IMR-90 (cell line): ENCODE measurements around the gene RGS12. TPM values are rescaled to one million over a fixed set of nuclear protein-coding genes. Genes with fewer than 3 reads are reported as not detected.

ENCODE experiments used
- ATAC-seq: fragments of 200-7000 bp; cut with Tn5 transposase; 2 replicates; pipeline ENCODE4 v1.9.1; 2020; ENCODE audit warnings: low read depth, mild to moderate bottlenecking, moderate library complexity
- BruUV-seq: library from RNA; stranded (reverse); fragments of 400-500 nt; replicated peaks from 2 replicates; lab custom pipeline; 2021; lab: Mats Ljungman, UMichigan
- CTCF ChIA-PET: fragments of 300-600 bp; formaldehyde crosslinking; extraction: SDS; loops from one replicate; lab custom pipeline; 2021; ENCODE audit warnings: antibody characterized with exemption; lab: Yijun Ruan, JAX
- POLR2A ChIA-PET: fragments of 300-600 bp; sonication (Branson Sonifier 250); formaldehyde crosslinking; loops from one replicate; lab custom pipeline; 2022; ENCODE audit warnings: antibody characterized with exemption; ENCODE audit not compliant: unreplicated experiment; lab: Charles Lee
- DNase-seq: peaks from one replicate; pipeline ENCODE4 v3.0.0; 2013
- H2AFZ ChIP-seq: replicated peaks from 2 replicates; pipeline ENCODE3; 2013; ENCODE audit warnings: low read length, mild to moderate bottlenecking; ENCODE audit not compliant: poor library complexity
- H2AK5ac ChIP-seq: 2 replicates; pipeline ENCODE4 v1.6.1; 2013; ENCODE audit warnings: low read depth, low read length, inconsistent platforms
- H2AK9ac ChIP-seq: replicated peaks from 2 replicates; pipeline ENCODE3; 2013; ENCODE audit warnings: mild to moderate bottlenecking, low read depth, low read length, moderate library complexity; ENCODE audit not compliant: poor library complexity
- H2BK120ac ChIP-seq: 2 replicates; pipeline ENCODE4 v1.6.1; 2013; ENCODE audit warnings: low read depth, low read length, inconsistent platforms
- H2BK15ac ChIP-seq: 3 replicates; pipeline ENCODE4 v1.6.1; 2013; ENCODE audit warnings: low read depth, low read length, inconsistent platforms
- H2BK20ac ChIP-seq: 2 replicates; pipeline ENCODE4 v1.6.1; 2013; ENCODE audit warnings: low read depth, mild to moderate bottlenecking, inconsistent platforms, low read length, moderate library complexity
- H2BK5ac ChIP-seq: 2 replicates; pipeline ENCODE4 v1.6.1; 2013; ENCODE audit warnings: mild to moderate bottlenecking, low read depth, low read length, inconsistent platforms; ENCODE audit not compliant: poor library complexity, severe bottlenecking
- H3K14ac ChIP-seq: replicated peaks from 2 replicates; pipeline ENCODE4 v1.6.1; 2013; ENCODE audit warnings: low read depth, low read length, inconsistent platforms
- H3K18ac ChIP-seq: 2 replicates; pipeline ENCODE4 v1.6.1; 2013; ENCODE audit warnings: low read depth, low read length, control low read depth
- H3K23ac ChIP-seq: 2 replicates; pipeline ENCODE4 v1.6.1; 2013; ENCODE audit warnings: low read depth, low read length, inconsistent platforms
- H3K27ac ChIP-seq: 2 replicates; pipeline ENCODE4 v1.5.1; 2013; ENCODE audit warnings: mild to moderate bottlenecking, control low read depth, low read length; ENCODE audit not compliant: insufficient read depth
- H3K27me3 ChIP-seq: 2 replicates; pipeline ENCODE4 v1.6.1; 2013; ENCODE audit warnings: low read length; ENCODE audit not compliant: control insufficient read depth, insufficient read depth
- H3K36me3 ChIP-seq: 2 replicates; pipeline ENCODE4 v1.6.1; 2013; ENCODE audit warnings: low read length, mixed read lengths; ENCODE audit not compliant: control insufficient read depth, insufficient read depth
- H3K4ac ChIP-seq: 2 replicates; pipeline ENCODE4 v1.6.1; 2013; ENCODE audit warnings: low read depth, low read length, inconsistent platforms
- H3K4me1 ChIP-seq: 2 replicates; pipeline ENCODE4 v1.6.1; 2013; ENCODE audit warnings: low read length, mixed read lengths; ENCODE audit not compliant: control insufficient read depth, insufficient read depth
- H3K4me2 ChIP-seq: 2 replicates; pipeline ENCODE4 v1.6.1; 2013; ENCODE audit warnings: low read depth, mild to moderate bottlenecking, control low read depth, low read length, moderate library complexity
- H3K4me3 ChIP-seq: 2 replicates; pipeline ENCODE4 v1.5.1; 2013; ENCODE audit warnings: low read depth, mild to moderate bottlenecking, control low read depth, low read length, moderate library complexity; ENCODE audit not compliant: insufficient read depth
- H3K56ac ChIP-seq: 2 replicates; pipeline ENCODE4 v1.6.1; 2013; ENCODE audit warnings: low read length, inconsistent platforms; ENCODE audit not compliant: insufficient read depth; ENCODE audit errors: extremely low read depth
- H3K79me1 ChIP-seq, 2 experiments: 2 replicates each; pipeline ENCODE4 v1.6.1; 2013; ENCODE audit warnings: low read length in 2 of 2, inconsistent platforms in 1 of 2, low read depth in 1 of 2
- H3K9ac ChIP-seq: 2 replicates; pipeline ENCODE4 v1.6.1; 2013; ENCODE audit warnings: low read depth, low read length, control low read depth
- H3K9me1 ChIP-seq: 2 replicates; pipeline ENCODE4 v1.6.1; 2013; ENCODE audit warnings: low read length, inconsistent platforms; ENCODE audit not compliant: insufficient read depth
- H3K9me3 ChIP-seq: 2 replicates; pipeline ENCODE4 v1.6.1; 2013; ENCODE audit warnings: low read length; ENCODE audit not compliant: control insufficient read depth, insufficient read depth
- H4K20me1 ChIP-seq: 2 replicates; pipeline ENCODE4 v1.6.1; 2013; ENCODE audit warnings: low read length, inconsistent platforms; ENCODE audit not compliant: insufficient read depth
- H4K5ac ChIP-seq: 2 replicates; pipeline ENCODE4 v1.6.1; 2013; ENCODE audit warnings: mild to moderate bottlenecking, low read depth, low read length, control low read depth
- H4K8ac ChIP-seq, 2 experiments: 2 replicates each; pipeline ENCODE4 v1.6.1; 2013; ENCODE audit warnings: low read depth in 2 of 2, low read length in 2 of 2, control low read depth in 1 of 2, inconsistent platforms in 1 of 2
- H4K91ac ChIP-seq: 2 replicates; pipeline ENCODE4 v1.6.1; 2013; ENCODE audit warnings: low read depth, low read length, inconsistent platforms; ENCODE audit not compliant: insufficient read depth
- CTCF ChIP-seq: conservative IDR thresholded peaks from 2 replicates; pipeline ENCODE4 v1.5.1; 2012; ENCODE audit warnings: mild to moderate bottlenecking, low read depth, low read length, improper control_type of control experiment
- ELK1 ChIP-seq: fragments of 150-350 bp; IDR thresholded peaks from 2 replicates; pipeline ENCODE4 v1.6.1; 2016; ENCODE audit warnings: low read depth, mild to moderate bottlenecking, low read length, moderate library complexity, borderline replicate concordance
- FOS ChIP-seq: fragments of 150-350 bp; IDR thresholded peaks from 2 replicates; pipeline ENCODE4 v1.6.1; 2016; ENCODE audit warnings: low read depth, low read length
- MAFK ChIP-seq: IDR thresholded peaks from 2 replicates; pipeline ENCODE4 v1.6.1; 2012; ENCODE audit warnings: low read depth, low read length, improper control_type of control experiment
- MXI1 ChIP-seq: IDR thresholded peaks from 2 replicates; pipeline ENCODE4 v1.6.1; 2012; ENCODE audit warnings: low read depth, mild to moderate bottlenecking, low read length, moderate library complexity, borderline replicate concordance
- NFE2L2 ChIP-seq: fragments of 150-350 bp; IDR thresholded peaks from 2 replicates; pipeline ENCODE4 v1.6.1; 2016; ENCODE audit warnings: low read depth, mild to moderate bottlenecking, low read length
- POLR2A ChIP-seq: IDR thresholded peaks from 2 replicates; pipeline ENCODE4 v1.6.1; 2012; ENCODE audit warnings: mild to moderate bottlenecking, low read depth, low read length
- RCOR1 ChIP-seq: IDR thresholded peaks from 2 replicates; pipeline ENCODE4 v1.6.1; 2012; ENCODE audit warnings: mild to moderate bottlenecking, low read length, improper control_type of control experiment; ENCODE audit not compliant: insufficient replicate concordance
- SMC3 ChIP-seq: fragments of 150-350 bp; IDR thresholded peaks from 2 replicates; pipeline ENCODE4 v1.6.1; 2016; ENCODE audit warnings: low read depth, mild to moderate bottlenecking, antibody characterized with exemption, low read length, moderate library complexity
- WGBS, 2 experiments: methylation state at CpG; one replicate each; pipeline versions ENCODE4 v1.1.5 to v1.1.7; 2013; ENCODE audit warnings: missing lambda C conversion rate in 2 of 2; ENCODE audit not compliant: insufficient read length in 1 of 2; ENCODE audit errors: extremely low coverage in 2 of 2; 5-methylcytosine and 5-hydroxymethylcytosine counted together
- dilution Hi-C: fragments of 300-500 bp; cut with HindIII; formaldehyde crosslinking; loops from one replicate; pipeline ENCODE4 v1.14.3; 2018; ENCODE audit warnings: low sequenced_read_pairs; ENCODE audit not compliant: unreplicated experiment
- in situ Hi-C: fragments of 300-500 bp; cut with MboI; formaldehyde crosslinking; loops from 3 replicates; pipeline ENCODE4 v1.14.3; 2019; ENCODE audit warnings: low sequenced_read_pairs, inconsistent platforms, mixed read lengths
- intact Hi-C: fragments of 100-400 bp; cut with micrococcal nuclease; formaldehyde crosslinking; loops from 2 replicates; pipeline ENCODE4 v1.10.0; 2022
- polyA plus RNA-seq, 3 experiments: library from polyadenylated mRNA; depleted of rRNA; stranded (reverse); fragments of >200 nt; gene quantifications; 2 replicates each; pipeline ENCODE4 v1.2.3, GENCODE V29; 2012; ENCODE audit warnings: low replicate concordance in 1 of 3
- total RNA-seq: library from RNA; depleted of rRNA; stranded (reverse); fragments of >200 nt; gene quantifications from 2 replicates; pipeline ENCODE4 v1.2.3, GENCODE V29; 2012

Gene RGS12
- total and polyA plus RNA-seq, 2 of the 4 experiments (the other 2 are of a cell fraction), result 11.8 to 12.0 TPM

DNA sequence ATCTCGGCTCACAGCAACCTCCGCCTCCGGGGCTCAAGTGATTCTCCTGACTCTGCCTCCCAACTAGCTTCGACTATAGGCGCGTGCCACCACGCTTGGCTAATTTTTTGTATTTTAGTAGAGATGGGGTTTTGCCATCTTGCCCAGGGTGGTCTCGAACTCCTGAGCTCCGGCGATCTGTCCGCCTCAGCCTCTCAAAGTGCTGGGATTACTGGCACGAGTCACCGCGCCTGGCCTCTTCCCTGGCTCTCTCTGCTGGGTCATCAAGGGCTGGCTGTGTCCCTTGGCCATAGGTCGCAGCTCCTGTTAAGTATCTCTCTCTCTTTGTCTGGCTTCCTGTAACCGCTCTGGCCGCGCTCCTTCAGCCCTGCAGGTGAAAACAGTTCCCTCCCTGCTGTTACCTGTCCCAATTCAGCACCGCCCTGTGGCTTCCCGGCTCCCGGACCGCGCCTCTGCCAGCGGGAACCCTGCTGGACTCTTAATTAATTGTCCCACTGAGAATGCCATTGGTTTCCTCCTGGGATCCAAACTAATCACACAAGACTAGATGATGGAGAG, 1.3 kb upstream of the RGS12 start:
- DNase-seq (no peak), ATAC-seq (no peak)
- no peak overlapping the region for H4K5ac ChIP-seq
- H3K4me3 ChIP-seq, result peak overlapping the region; percentile 95
- peak overlapping the region; percentile 74 for H2BK5ac ChIP-seq
- H3K4me2 ChIP-seq, result peak overlapping the region; percentile 71
- H3K79me1 ChIP-seq, result peaks cover 19 to 35% of the 10 kb centered on the region in 2 experiments
- peak overlapping the region; percentile 50 for H3K56ac ChIP-seq
- H2AK5ac ChIP-seq, result peak overlapping the region; percentile 75; the same call in 1 of the 2 replicates
- CTCF ChIA-PET, result no interaction called here
- no peak overlapping the region for H2BK20ac ChIP-seq
- peak overlapping the region; percentile 69 for H3K4ac ChIP-seq
- no peak overlapping the region for H3K18ac ChIP-seq
- peak overlapping the region; percentile 5 for H3K9ac ChIP-seq
- intact Hi-C loops, result loop anchor here (5.0 kb wide), 1 partner anchor 146 kb away; no protein-coding TSS in a partner anchor
- no TSS peak for BruUV-seq
- dilution Hi-C loops, result no loop called here
- H3K36me3 ChIP-seq, result no peaks in the 10 kb centered on the region
- in situ Hi-C loops, result no loop called here
- H3K14ac ChIP-seq, result 0 out of 2 replicates have a peak overlapping the region, but pooled peaks have one; percentile 65
- 58% methylated on average over 11 of the region's 24 CpGs; no CpG with 5 or more reads in 1 of the 2 experiments for WGBS, 2 experiments
- H2BK120ac ChIP-seq, result no peak overlapping the region
- H3K27ac ChIP-seq, result peak overlapping the region; percentile 84
- no peak for TF ChIP-seq FOS
- no peak for TF ChIP-seq ELK1
- TF ChIP-seq CTCF, result no peak
- TF ChIP-seq SMC3, result no peak
- TF ChIP-seq POLR2A, result no peak
- no peak for TF ChIP-seq MXI1
- TF ChIP-seq RCOR1, result no peak
- TF ChIP-seq NFE2L2, result no peak
- no peak for TF ChIP-seq MAFK
- H3K9me3 ChIP-seq, result no peaks in the 10 kb centered on the region
- POLR2A ChIA-PET, result no interaction called here
- H4K20me1 ChIP-seq, result 0 out of 2 replicates have a peak, but pooled peaks cover 11% of the 10 kb centered on the region
- peak overlapping the region; percentile 99 for H2AFZ ChIP-seq
- peak overlapping the region; percentile 87 for H2AK9ac ChIP-seq
- no peak overlapping the region; the same call in 2 of the 3 replicates for H2BK15ac ChIP-seq
- H4K8ac ChIP-seq, result peak overlapping the region; percentile 72 to 73; a peak in 3 of 4 replicates
- no peak overlapping the region; the same call in 1 of the 2 replicates for H4K91ac ChIP-seq
- peaks cover 7% of the 10 kb centered on the region; the same call in 1 of the 2 replicates for H3K9me1 ChIP-seq
- H3K27me3 ChIP-seq, result peaks cover 5% of the 10 kb centered on the region; the same call in 1 of the 2 replicates
- H3K4me1 ChIP-seq, result peaks cover 19% of the 10 kb centered on the region
- H3K23ac ChIP-seq, result peak overlapping the region; percentile 84
